ENCODE measurements around the gene HIC2. TPM values are rescaled to one million over a fixed set of nuclear protein-coding genes. Genes with fewer than 3 reads are reported as not detected.
"Not testable (repeated sequence)": the region's sequence is repeated elsewhere in the genome, so short reads cannot be mapped to it uniquely, and the experiment has no call there.

The HIC2 gene
- total RNA-seq, 2 donors from 2014 or later, result 6.0 to 6.3 TPM

- DNase-seq; H3K27me3 ChIP-seq; intact Hi-C loops (cut with DNase I); H3K9me3 ChIP-seq; H3K36me3 ChIP-seq; H3K4me1 ChIP-seq; H3K4me3 ChIP-seq; H3K27ac ChIP-seq; H3K9ac ChIP-seq (ENCODE audit: low read depth in 2 of 2, low read length in 2 of 2): not testable (repeated sequence)
These were observed 25.0 kb downstream of the HIC2 start for GRCh38 chr22:21442123-21442522.

GRCh38 chr22:21442646-21443045, 25.5 kb downstream of the HIC2 start:
- H3K4me3 ChIP-seq; H3K36me3 ChIP-seq; H3K4me1 ChIP-seq; H3K9ac ChIP-seq (ENCODE audit: low read depth in 2 of 2, low read length in 2 of 2); intact Hi-C loops (cut with DNase I); H3K9me3 ChIP-seq; H3K27ac ChIP-seq; DNase-seq; H3K27me3 ChIP-seq: not testable (repeated sequence)

GRCh38 chr22:21443057-21443734, 26.0 kb downstream of the HIC2 start:
- TF ChIP-seq CTCF (IDR thresholded peaks at IDR 0.05), result no peak
- Histone ChIP-seq H3K27me3 (no peaks in the 10 kb centered on the region), H3K27ac (no peak overlapping the region), H3K4me3 (no peak overlapping the region), H3K9ac (ENCODE audit: low read depth in 2 of 2, low read length in 2 of 2) (no peak overlapping the region), H3K9me3 (no peaks in the 10 kb centered on the region), H3K4me1 (no peaks in the 10 kb centered on the region), H3K36me3 (peaks cover 4% of the 10 kb centered on the region)
- intact Hi-C loops (cut with DNase I), result no loop called here
- no peak for DNase-seq

- intact Hi-C loops (cut with DNase I), result no loop called here
- DNase-seq, result no peak
These were observed 26.7 kb downstream of the HIC2 start for GRCh38 chr22:21443735-21444421.

GRCh38 chr22:21444701-21445436, 27.7 kb downstream of the HIC2 start:
- Histone ChIP-seq H3K27ac (no peak overlapping the region), H3K9ac (ENCODE audit: low read depth in 2 of 2, low read length in 2 of 2) (no peak overlapping the region), H3K36me3 (peaks cover 4% of the 10 kb centered on the region), H3K4me1 (no peaks in the 10 kb centered on the region), H3K4me3 (no peak overlapping the region), H3K27me3 (no peaks in the 10 kb centered on the region), H3K9me3 (no peaks in the 10 kb centered on the region)
- TF ChIP-seq CTCF (IDR thresholded peaks at IDR 0.05), result no peak
- intact Hi-C loops (cut with DNase I), result no loop called here
- DNase-seq, result no peak

More at GRCh38 chr22:21443735-21444421, 26.7 kb downstream of the HIC2 start:
- Histone ChIP-seq H3K36me3 (peaks cover 4% of the 10 kb centered on the region), H3K9me3 (no peaks in the 10 kb centered on the region), H3K9ac (ENCODE audit: low read depth in 2 of 2, low read length in 2 of 2) (no peak overlapping the region), H3K4me1 (no peaks in the 10 kb centered on the region), H3K4me3 (no peak overlapping the region), H3K27me3 (no peaks in the 10 kb centered on the region), H3K27ac (no peak overlapping the region)
- TF ChIP-seq CTCF (IDR thresholded peaks at IDR 0.05), result no peak

GRCh38 chr22:21445437-21446127, 28.4 kb downstream of the HIC2 start:
- H3K4me1 ChIP-seq, result no peaks in the 10 kb centered on the region
- no peak overlapping the region for H3K27ac ChIP-seq
- H3K9me3 ChIP-seq, result no peaks in the 10 kb centered on the region
- no peaks in the 10 kb centered on the region for H3K27me3 ChIP-seq
- TF ChIP-seq CTCF (IDR thresholded peaks at IDR 0.05), result no peak
- peaks cover 4% of the 10 kb centered on the region for H3K36me3 ChIP-seq
- intact Hi-C loops (cut with DNase I), result no loop called here
- H3K9ac ChIP-seq (ENCODE audit: low read depth in 2 of 2, low read length in 2 of 2), result no peak overlapping the region
- no peak for DNase-seq
- H3K4me3 ChIP-seq, result no peak overlapping the region

Data from colonic mucosa (tissue), 4 donors.